ENCODE measurements around the gene NDFIP1. TPM values are rescaled to one million over a fixed set of nuclear protein-coding genes. Genes with fewer than 3 reads are reported as not detected.
A peak's percentile ranks its signal among the peaks of the same experiment; 100 is the strongest.

NDFIP1 gene
- total RNA-seq, 1 donor from 2014 or later = 57.0 TPM

- no peak for TF ChIP-seq CTCF (conservative IDR thresholded peaks at IDR 0.05; ENCODE audit: low read depth, low read length)
- DNase-seq (ENCODE audit: low read depth) = no peak
- no peak overlapping the region for H3K4me3 ChIP-seq (ENCODE audit: low read depth, low read length)
These were observed 84.5 kb downstream of the NDFIP1 start for GRCh38 chr5:142193114-142193428.

GRCh38 chr5:142197098-142197497 is 88.5 kb downstream of the NDFIP1 start:
- no peak overlapping the region for H3K4me3 ChIP-seq (ENCODE audit: low read depth, low read length)
- no peak for DNase-seq (ENCODE audit: low read depth)
- TF ChIP-seq CTCF (conservative IDR thresholded peaks at IDR 0.05; ENCODE audit: low read depth, low read length) = no peak

GRCh38 chr5:142197781-142198180 is 89.2 kb downstream of the NDFIP1 start:
- DNase-seq (ENCODE audit: low read depth) = no peak
- H3K4me3 ChIP-seq (ENCODE audit: low read depth, low read length) = no peak overlapping the region
- no peak for TF ChIP-seq CTCF (conservative IDR thresholded peaks at IDR 0.05; ENCODE audit: low read depth, low read length)

- no peak for TF ChIP-seq CTCF (conservative IDR thresholded peaks at IDR 0.05; ENCODE audit: low read depth, low read length)
- H3K4me3 ChIP-seq (ENCODE audit: low read depth, low read length) = no peak overlapping the region
- no peak for DNase-seq (ENCODE audit: low read depth)
These were observed 90.8 kb downstream of the NDFIP1 start for GRCh38 chr5:142199388-142199787.

GRCh38 chr5:142200387-142200786 is 91.8 kb downstream of the NDFIP1 start:
- H3K4me3 ChIP-seq (ENCODE audit: low read depth, low read length) = no peak overlapping the region
- DNase-seq (ENCODE audit: low read depth) = no peak
- no peak for TF ChIP-seq CTCF (conservative IDR thresholded peaks at IDR 0.05; ENCODE audit: low read depth, low read length)

- DNase-seq (ENCODE audit: low read depth) = peak; percentile 57
- no peak for TF ChIP-seq CTCF (conservative IDR thresholded peaks at IDR 0.05; ENCODE audit: low read depth, low read length)
- no peak overlapping the region for H3K4me3 ChIP-seq (ENCODE audit: low read depth, low read length)
These were observed 92.9 kb downstream of the NDFIP1 start for GRCh38 chr5:142201471-142201887.

GRCh38 chr5:142202282-142202681 is 93.7 kb downstream of the NDFIP1 start:
- DNase-seq (ENCODE audit: low read depth) = no peak
- H3K4me3 ChIP-seq (ENCODE audit: low read depth, low read length) = no peak overlapping the region
- TF ChIP-seq CTCF (conservative IDR thresholded peaks at IDR 0.05; ENCODE audit: low read depth, low read length) = no peak

Other genes with a start within 250 kb of the NDFIP1 start
- 9.6 and 17.4 TPM in 2 replicates for gene PCDH1, start 230.4 kb upstream of the NDFIP1 start, total RNA-seq
- 36.6 and 50.6 TPM in 2 replicates for gene DELE1, start 184.9 kb upstream of the NDFIP1 start, total RNA-seq
- gene PCDH12, start 150.6 kb upstream of the NDFIP1 start, total RNA-seq = under 0.01 TPM in 2 replicates
- gene RNF14, start 139.7 kb upstream of the NDFIP1 start, total RNA-seq = 50.9 and 58.4 TPM in 2 replicates
- gene GNPDA1, start 95.8 kb upstream of the NDFIP1 start, total RNA-seq = 50.7 and 79.1 TPM in 2 replicates
- gene SPRY4, start 216.2 kb downstream of the NDFIP1 start, total RNA-seq = 10.9 and 19.9 TPM in 2 replicates